ENCODE results near the gene CCT6B.
"Not testable (repeated sequence)": the region's sequence is repeated elsewhere in the genome, so short reads cannot be mapped to it uniquely, and the experiment has no call there.

Gene CCT6B

DNA sequence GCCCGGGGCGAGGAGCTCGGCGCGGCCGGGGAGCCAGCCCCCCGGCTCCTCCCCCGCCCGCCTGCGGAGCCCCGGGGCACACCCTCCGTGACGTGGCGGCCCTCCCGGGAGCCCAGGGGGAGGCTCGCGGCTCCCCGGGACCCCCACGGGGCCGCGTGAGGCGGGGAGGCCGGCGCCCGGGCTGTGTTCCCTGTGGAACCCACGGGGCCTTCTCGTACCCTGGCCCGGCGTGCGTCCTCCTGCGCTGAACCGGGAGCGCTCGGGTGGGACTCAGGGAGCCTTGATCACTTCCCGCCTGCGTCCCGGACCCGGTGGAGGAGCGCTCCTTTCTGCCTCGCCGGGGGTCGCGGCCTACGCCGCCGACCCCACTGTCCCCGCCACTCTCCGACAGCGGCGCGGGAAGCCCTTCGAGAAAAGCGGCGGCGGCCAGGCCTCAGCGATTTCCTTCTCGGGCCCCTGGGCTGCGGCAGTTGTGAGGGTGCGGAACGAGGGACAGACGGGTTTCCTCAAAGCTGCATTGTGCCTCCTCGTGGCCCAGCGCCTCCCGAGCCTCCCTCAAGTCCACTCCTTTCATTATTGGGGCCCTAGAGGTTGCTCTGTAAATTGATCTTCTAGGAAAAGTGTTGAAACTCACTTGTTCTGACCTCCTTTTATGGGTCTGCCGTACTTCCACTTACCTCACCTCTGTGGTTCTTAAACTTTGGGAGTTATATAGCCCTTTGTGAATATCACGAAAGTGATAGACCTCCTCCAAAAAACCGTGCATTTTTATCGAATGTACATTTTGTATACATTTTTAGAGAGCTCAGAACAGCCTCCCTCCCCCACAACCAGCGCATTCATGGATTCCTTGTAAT is 19.6 kb upstream of the CCT6B start:
- DNase-seq (ENCODE audit: low read depth in 1 of 2, low spot score in 1 of 2): peak in 1 of 2 donors; percentile 65

DNA sequence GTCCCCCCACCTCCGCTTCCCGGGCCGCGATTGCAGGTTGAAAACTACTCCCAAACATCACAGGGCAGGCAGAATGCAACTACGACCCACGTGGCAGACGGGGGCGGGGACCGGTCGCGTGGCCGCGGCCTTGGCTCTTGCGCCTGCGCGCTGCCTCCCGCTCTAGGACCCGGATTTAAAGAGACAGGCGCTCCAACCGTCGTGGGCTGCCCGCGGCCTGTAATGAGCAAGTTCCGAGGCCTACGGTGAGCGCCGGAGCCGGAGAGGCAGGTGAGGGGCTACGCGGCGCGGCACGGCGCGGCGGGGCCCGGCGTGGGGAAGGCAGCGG is 19.1 kb upstream of the CCT6B start, which contains the start of gene LIG3:
Gene LIG3 (plus strand): TSS at position 160 of the 328 bp plus-strand sequence. CDS start 2,494 bp downstream, outside the sequence.
- peak; percentile 91 to 92 for DNase-seq (ENCODE audit: low read depth in 1 of 2, low spot score in 1 of 2)

DNA sequence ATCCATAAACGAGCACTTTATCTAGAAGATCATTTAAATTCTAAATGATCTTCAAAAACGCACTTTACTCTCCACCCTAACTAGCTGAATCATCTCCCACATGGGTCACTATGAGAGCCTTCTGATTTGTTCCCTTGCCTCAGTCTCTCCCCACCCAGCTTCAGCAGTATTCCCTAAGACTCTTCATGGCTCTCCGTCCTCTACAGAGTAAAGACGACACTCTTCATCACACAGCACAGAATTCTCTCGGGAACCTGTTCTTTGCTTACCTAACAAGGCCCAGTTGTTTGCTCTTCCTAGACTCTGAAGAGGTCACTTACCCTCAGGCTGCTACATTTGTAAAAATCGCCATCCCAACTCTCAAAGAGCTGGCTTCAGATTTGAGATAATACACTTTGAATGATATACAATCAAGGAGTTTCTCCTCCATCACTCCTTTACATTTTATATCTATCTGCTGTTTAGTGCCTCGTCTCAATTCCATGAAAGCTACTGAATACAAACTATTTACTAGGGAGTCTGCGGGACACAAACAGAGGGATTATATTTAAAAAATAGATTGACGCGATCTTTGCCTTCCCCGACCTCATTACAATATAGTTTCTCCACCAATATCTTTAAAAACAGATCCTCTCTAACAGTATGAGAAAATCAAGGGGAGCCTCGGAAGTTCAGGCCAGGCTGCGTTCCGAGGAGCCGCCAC is 18.5 kb upstream of the CCT6B start:
- no peak for DNase-seq (ENCODE audit: low read depth in 1 of 2, low spot score in 1 of 2)

DNA sequence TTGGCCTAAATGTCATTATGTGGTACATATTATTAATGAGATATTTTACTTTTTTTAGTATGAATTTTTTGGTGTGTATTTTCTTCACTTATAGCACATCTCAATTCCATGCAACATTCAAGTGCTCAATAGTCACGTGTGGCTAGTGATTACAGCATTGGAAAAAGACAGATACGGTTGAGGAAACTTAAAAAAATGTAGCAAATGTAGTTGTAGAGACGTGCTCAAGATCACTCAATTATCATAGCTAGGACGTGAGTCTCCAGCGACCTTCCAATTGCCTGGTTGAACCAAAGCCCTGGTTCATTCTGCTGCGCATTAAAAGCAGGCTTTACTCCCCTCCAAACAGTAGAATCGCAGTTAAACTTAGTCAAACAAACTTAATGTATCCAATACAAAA is 17.9 kb upstream of the CCT6B start:
- DNase-seq (ENCODE audit: low read depth in 1 of 2, low spot score in 1 of 2): no peak

DNA sequence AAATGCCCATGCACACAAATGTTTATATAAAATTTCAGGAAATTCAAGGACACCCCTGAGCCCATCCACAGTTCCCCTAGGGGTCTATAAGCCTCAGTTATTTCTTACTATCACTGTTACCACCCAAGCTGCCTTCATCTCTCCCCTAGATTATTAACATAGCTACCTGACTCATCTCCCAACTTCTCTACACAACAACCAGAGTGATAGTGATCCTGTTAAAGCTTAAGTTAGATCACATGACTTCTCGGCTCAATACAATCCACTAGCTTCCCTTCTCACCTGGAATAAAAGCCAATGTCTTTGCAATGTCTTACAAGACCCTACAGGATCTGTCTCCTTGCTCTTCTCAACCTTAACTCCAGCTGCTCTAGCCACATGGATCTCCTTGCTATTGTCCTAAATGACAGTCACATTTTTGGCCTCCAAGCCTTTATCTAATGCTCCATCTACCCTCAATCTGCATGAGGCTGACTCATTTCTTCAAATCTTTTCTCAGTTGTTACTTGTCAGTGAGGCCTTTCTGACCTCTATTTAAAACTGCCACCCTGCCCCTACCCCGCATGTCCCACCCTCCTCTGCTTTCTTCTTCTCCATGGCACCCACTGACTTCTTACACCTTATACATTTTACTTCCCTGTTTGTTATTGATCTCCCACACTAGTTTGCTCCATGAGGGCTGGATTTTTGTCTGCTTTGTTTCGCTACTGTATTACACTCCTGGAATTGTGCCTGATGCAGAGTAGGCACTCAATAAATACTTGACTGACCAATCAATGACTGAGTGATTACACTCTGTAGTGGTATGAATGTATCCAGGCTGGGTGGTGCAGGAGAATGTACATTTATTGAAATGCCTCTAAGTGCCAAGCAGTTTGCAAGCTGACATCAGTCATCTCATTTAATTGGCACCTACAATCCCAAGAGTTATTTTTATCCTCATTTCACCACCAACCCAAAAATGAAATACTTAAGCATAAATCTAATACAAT is 13.8 kb upstream of the CCT6B start:
- no peak for DNase-seq (ENCODE audit: low read depth in 1 of 2, low spot score in 1 of 2)

- DNase-seq (ENCODE audit: low read depth in 1 of 2, low spot score in 1 of 2): no peak
Observed at GRCh38 chr17:34974179-34974578, 12.9 kb upstream of the CCT6B start.

GRCh38 chr17:34958438-34958837 is 2.8 kb downstream of the CCT6B start:
- no peak for DNase-seq (ENCODE audit: low read depth in 1 of 2, low spot score in 1 of 2)

DNA sequence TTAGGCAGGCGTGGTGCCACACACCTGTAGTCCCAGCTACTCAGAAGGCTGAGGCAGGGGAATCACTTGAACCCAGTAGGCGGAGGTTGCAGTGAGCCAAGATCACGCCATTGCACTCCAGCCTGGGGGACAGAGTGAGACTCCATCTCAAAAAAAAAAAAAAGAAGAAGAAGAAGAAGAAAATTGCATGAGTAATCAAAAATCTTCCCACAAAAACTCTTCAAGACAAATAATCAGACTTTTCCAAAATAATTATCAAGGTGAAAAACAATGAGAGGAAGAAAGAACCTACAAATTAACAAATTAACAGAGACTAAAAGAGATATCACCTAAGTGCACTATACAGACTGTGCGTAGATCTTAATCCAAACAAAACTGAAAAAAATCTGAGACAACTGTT is 10.5 kb downstream of the CCT6B start:
- DNase-seq (ENCODE audit: low read depth in 1 of 2, low spot score in 1 of 2): not testable (repeated sequence)

DNA sequence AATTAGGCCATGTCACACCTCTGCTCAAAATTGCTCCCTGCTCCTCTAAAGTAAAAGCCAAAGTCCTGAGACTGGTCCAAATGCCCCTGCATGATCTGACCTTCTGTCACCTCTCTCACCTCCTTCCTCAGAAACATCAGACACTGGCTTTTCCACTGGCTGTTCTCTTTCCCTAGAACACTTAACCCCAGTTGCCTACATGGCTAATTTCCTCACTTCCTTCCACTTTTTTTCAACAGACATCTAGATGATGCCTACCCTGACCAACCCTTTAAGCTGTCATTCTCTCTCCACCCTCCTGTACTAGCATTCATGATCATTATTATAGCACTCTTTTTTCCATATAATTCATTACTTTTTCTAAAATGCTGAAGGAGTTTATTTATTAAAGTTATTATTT is 31.0 kb downstream of the CCT6B start:
- DNase-seq (ENCODE audit: low read depth in 1 of 2, low spot score in 1 of 2): no peak

GRCh38 chr17:34926661-34927060 is 34.6 kb downstream of the CCT6B start:
- DNase-seq (ENCODE audit: low read depth in 1 of 2, low spot score in 1 of 2): no peak

DNA sequence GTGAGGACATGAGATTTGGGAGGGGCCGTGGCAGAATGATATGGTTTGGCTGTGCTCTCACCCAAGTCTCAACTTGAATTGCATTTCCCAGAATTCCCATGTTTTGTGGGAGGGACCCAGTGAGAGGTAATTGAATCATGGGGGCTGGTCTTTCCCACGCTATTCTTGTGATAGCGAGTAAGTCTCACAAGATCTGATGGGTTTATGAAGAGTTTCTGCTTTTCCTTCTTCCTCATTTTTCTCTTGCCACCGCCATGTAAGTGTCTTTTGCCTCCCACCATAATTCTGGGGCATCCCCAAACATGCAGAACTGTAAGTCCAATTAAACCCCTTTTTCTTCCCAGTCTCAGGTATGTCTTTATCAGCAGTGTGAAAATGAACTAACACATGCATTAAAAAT is 40.6 kb downstream of the CCT6B start:
- no peak for DNase-seq (ENCODE audit: low read depth in 1 of 2, low spot score in 1 of 2)

GRCh38 chr17:34917381-34917780 is 43.9 kb downstream of the CCT6B start:
- DNase-seq (ENCODE audit: low read depth in 1 of 2, low spot score in 1 of 2): no peak

GRCh38 chr17:34916120-34916519 is 45.1 kb downstream of the CCT6B start:
- DNase-seq (ENCODE audit: low read depth in 1 of 2, low spot score in 1 of 2): no peak

- DNase-seq (ENCODE audit: low read depth in 1 of 2, low spot score in 1 of 2): no peak
Observed at GRCh38 chr17:34913001-34913400, 48.3 kb downstream of the CCT6B start.

DNA sequence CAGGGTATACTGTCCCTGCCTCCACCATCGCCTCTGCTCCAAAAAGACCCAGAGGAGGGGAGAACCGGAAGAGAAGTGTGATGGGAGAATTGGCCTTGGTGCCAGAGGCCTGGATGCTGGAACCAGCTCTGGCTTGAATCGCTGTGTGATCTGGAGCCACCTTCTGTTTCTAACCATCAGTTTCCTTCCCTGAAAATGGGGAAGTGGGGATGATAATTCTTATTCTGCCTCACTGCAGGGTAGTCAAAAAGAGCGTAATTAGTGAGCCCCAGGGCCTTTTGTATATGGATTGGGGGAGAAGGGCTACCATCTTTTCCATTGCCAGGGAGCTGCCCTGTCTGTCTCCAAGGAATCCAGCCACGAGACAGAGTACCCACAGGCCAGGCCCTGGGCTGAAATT is 52.2 kb downstream of the CCT6B start:
- no peak for DNase-seq (ENCODE audit: low read depth in 1 of 2, low spot score in 1 of 2)

DNA sequence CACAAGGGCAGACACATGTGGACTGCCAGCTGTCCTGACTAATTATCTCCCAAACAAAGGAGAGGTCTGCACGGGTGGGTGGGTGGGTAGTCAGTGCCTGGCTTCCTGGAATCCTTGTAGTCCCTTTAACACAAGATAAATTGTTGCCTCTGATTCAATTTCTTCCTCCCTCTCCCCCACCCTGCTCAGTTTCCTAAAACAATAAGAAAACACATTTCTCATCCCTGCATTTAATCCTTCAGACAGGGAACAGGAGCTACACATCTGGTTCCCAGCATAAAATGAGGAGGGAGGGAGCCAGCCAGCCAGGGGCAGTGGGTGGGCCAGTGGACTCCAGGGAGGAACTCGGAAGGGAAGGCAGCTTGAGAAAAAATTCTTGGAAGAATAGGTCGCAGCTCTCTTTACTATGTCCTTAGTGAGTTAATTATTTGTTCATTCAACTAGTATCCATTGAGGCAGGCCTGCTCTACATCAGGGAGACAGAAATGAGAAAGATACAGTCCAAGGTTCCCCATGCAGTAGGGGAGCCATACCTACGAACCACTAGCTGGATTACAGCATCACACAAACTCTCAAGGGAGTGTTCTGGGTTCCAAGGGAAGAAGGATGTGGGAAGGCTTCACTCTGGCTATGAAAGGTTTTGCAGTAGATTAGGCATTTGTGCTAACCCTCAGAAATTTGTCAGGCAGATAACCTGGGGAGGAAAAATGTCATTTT is 58.3 kb downstream of the CCT6B start:
- DNase-seq (ENCODE audit: low read depth in 1 of 2, low spot score in 1 of 2): no peak

- DNase-seq (ENCODE audit: low read depth in 1 of 2, low spot score in 1 of 2): no peak
Observed at GRCh38 chr17:34899643-34900291, 61.5 kb downstream of the CCT6B start.

DNA sequence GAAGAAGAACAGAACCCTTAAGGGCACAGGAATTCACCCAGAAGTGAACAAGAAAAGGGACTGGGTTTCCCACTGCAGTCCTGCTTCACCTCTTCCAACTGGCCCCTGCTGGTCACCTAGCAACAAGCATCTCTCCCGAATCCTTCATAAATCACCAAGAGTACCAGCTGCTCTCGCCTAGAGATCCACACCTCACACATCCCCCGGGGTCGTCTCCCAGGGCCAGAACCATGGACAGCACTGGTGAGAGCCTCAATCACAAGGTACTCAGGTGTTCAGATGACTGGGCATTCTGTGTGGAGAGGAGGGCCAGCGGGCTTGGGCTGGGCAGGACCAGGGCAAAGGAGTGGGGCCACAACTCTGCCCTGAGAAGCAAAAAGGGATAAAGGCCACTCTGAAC is 65.9 kb downstream of the CCT6B start:
- no peak for DNase-seq (ENCODE audit: low read depth in 1 of 2, low spot score in 1 of 2)

GRCh38 chr17:34894964-34895363 is 66.3 kb downstream of the CCT6B start:
- DNase-seq (ENCODE audit: low read depth in 1 of 2, low spot score in 1 of 2): no peak

Measured in activated CD4-positive, alpha-beta T cell treated with anti-CD3 and anti-CD28 coated beads, Interleukin-2, amount 50 U/mL, for 24 hours (primary cell).